PC-9 (cell line): ENCODE measurements around the gene IMMP2L.

Source experiments
- CTCF ChIP-seq: fragments of 200-600 bp; sonication (generic); conservative IDR thresholded peaks from 2 replicates; pipeline ENCODE4 v1.6.1; 2017; ENCODE audit warnings: mixed run types, antibody characterized with exemption, mild to moderate bottlenecking, moderate library complexity
- EZH2 ChIP-seq: fragments of 200-600 bp; sonication (generic); IDR thresholded peaks from 2 replicates; pipeline ENCODE4 v1.8.0; 2017; ENCODE audit warnings: antibody characterized with exemption, low read depth

GRCh38 chr7:111357691-111358090 is 204.6 kb downstream of the IMMP2L start:
- TF ChIP-seq CTCF (no peak), EZH2 (no peak)
